Neural cell (in vitro differentiated cells): ENCODE results near the gene CELF5. TPM values are rescaled to one million over a fixed set of nuclear protein-coding genes. Genes with fewer than 3 reads are reported as not detected.

Experiments used
- H2AFZ ChIP-seq: fragments of 200-600, 300-800 bp; sonication (generic), shearing (Covaris generic); 2 replicates; pipeline ENCODE4 v1.6.0; 2014; ENCODE audit warnings: low read depth, mild to moderate bottlenecking, antibody characterized with exemption, low read length, moderate library complexity
- H3F3A ChIP-seq: fragments of 200-600 bp; shearing (Covaris generic); 2 replicates; pipeline ENCODE4 v1.6.1; 2016; ENCODE audit warnings: mild to moderate bottlenecking, moderate library complexity, mixed read lengths, antibody characterized with exemption, low read length; ENCODE audit not compliant: insufficient read depth, poor library complexity, severe bottlenecking
- H3K27ac ChIP-seq: fragments of 200-600, 300-800 bp; sonication (generic), shearing (Covaris generic); 2 replicates; pipeline ENCODE4 v1.5.1; 2014; ENCODE audit warnings: mild to moderate bottlenecking, low read length, moderate library complexity
- H3K27me3 ChIP-seq: fragments of 300-800, 200-600 bp; sonication (generic), shearing (Covaris generic); 2 replicates; pipeline ENCODE4 v1.6.0; 2014; ENCODE audit warnings: mild to moderate bottlenecking, low read depth, low read length, moderate library complexity; ENCODE audit not compliant: insufficient read depth
- H3K36me3 ChIP-seq: fragments of 300-800, 200-600 bp; sonication (generic), shearing (Covaris generic); 2 replicates; pipeline ENCODE4 v1.5.1; 2014; ENCODE audit warnings: mild to moderate bottlenecking, antibody characterized with exemption, low read length, moderate library complexity; ENCODE audit not compliant: insufficient read depth
- H3K4me2 ChIP-seq: fragments of 300-800, 200-600 bp; sonication (generic), shearing (Covaris generic); 2 replicates; pipeline ENCODE4 v1.6.0; 2014; ENCODE audit warnings: mild to moderate bottlenecking, low read length
- H3K4me3 ChIP-seq: fragments of 300-800, 200-600 bp; sonication (generic), shearing (Covaris generic); 2 replicates; pipeline ENCODE4 v1.5.1; 2014; ENCODE audit warnings: mild to moderate bottlenecking, low read length, moderate library complexity
- H3K79me2 ChIP-seq: fragments of 200-600 bp; shearing (Covaris generic); replicated peaks from 2 replicates; pipeline ENCODE4 v1.6.0; 2014; ENCODE audit warnings: mild to moderate bottlenecking, low read length, moderate library complexity; ENCODE audit not compliant: insufficient read depth
- H3K9ac ChIP-seq: fragments of 300-800, 200-600 bp; sonication (generic), shearing (Covaris generic); 2 replicates; pipeline ENCODE4 v1.6.1; 2016; ENCODE audit warnings: mild to moderate bottlenecking, low read length, mixed read lengths
- H3K9me2 ChIP-seq: fragments of 200-600 bp; shearing (Covaris generic); 2 replicates; pipeline ENCODE4 v1.6.1; 2016; ENCODE audit warnings: mild to moderate bottlenecking, low read length, mixed read lengths; ENCODE audit not compliant: insufficient read depth
- H3K9me3 ChIP-seq: fragments of 200-600, 300-800 bp; sonication (generic), shearing (Covaris generic); 2 replicates; pipeline ENCODE4 v1.6.1; 2016; ENCODE audit warnings: mild to moderate bottlenecking, mixed run types, low read length, moderate library complexity, mixed read lengths
- H4K20me1 ChIP-seq: fragments of 200-600 bp; shearing (Covaris generic); 2 replicates; pipeline ENCODE4 v1.6.1; 2016; ENCODE audit warnings: mild to moderate bottlenecking, mixed run types; ENCODE audit not compliant: insufficient read depth
- CTCF ChIP-seq: fragments of 450-650 bp; IDR thresholded peaks from 2 replicates; pipeline ENCODE4 v1.5.1; 2014; ENCODE audit warnings: antibody characterized with exemption, mild to moderate bottlenecking, moderate library complexity; ENCODE audit not compliant: poor library complexity, severe bottlenecking
- EP300 ChIP-seq: fragments of 450-650 bp; conservative IDR thresholded peaks from 2 replicates; pipeline ENCODE4 v1.6.1; 2014; ENCODE audit warnings: antibody characterized with exemption, mild to moderate bottlenecking, moderate library complexity; ENCODE audit not compliant: poor library complexity, severe bottlenecking
- EZH2 ChIP-seq: fragments of 200-600, 300-800 bp; shearing (Covaris generic), sonication (generic); IDR thresholded peaks from 2 replicates; pipeline ENCODE4 v1.6.1; 2014; ENCODE audit warnings: antibody characterized with exemption, low read length, borderline replicate concordance, mild to moderate bottlenecking; ENCODE audit not compliant: insufficient read depth, poor library complexity, severe bottlenecking
- MXI1 ChIP-seq: fragments of 450-650 bp; conservative IDR thresholded peaks from 2 replicates; pipeline ENCODE4 v1.6.1; 2014; ENCODE audit warnings: antibody characterized with exemption, mild to moderate bottlenecking; ENCODE audit not compliant: poor library complexity, severe bottlenecking
- POLR2AphosphoS5 ChIP-seq: IDR thresholded peaks from 2 replicates; pipeline ENCODE4 v1.6.1; 2012
- RAD21 ChIP-seq: fragments of 450-650 bp; conservative IDR thresholded peaks from 2 replicates; pipeline ENCODE4 v1.6.1; 2014; ENCODE audit warnings: antibody characterized with exemption, mild to moderate bottlenecking, moderate library complexity
- REST ChIP-seq: IDR thresholded peaks from 2 replicates; pipeline ENCODE4 v1.6.1; 2012; ENCODE audit warnings: borderline replicate concordance
- SMC3 ChIP-seq: fragments of 450-650 bp; conservative IDR thresholded peaks from 2 replicates; pipeline ENCODE4 v1.6.1; 2014; ENCODE audit warnings: antibody characterized with exemption, mild to moderate bottlenecking, moderate library complexity; ENCODE audit not compliant: poor library complexity
- TAF1 ChIP-seq: IDR thresholded peaks from 2 replicates; pipeline ENCODE4 v1.6.1; 2012; ENCODE audit warnings: low read depth
- polyA plus RNA-seq: library from polyadenylated mRNA; depleted of rRNA; stranded (reverse); fragments of >200 nt; gene quantifications from 2 replicates; pipeline ENCODE4 v1.2.3, GENCODE V29; 2014

CELF5 gene
- polyA plus RNA-seq, 1 donor from 2014 or later: 130 TPM

DNA sequence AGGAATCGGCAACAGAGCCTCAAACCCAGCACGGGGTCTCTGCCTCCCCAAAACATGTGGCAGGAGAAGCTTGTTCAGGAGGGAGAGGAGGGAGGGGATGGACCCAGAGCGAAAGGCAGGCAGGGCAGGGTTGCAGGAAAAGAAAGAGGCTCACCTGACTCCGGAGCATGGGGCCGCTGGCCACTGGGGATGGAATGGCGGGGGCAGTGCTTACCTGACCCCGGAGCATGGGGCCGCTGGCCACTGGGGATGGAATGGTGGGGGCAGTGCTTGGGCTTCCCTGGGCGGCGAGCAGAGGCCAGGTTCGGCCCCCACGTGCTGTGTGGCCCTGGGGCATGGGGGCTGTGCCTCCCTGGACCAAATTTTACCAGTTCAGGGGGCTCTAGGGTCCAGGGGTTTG is 13.3 kb upstream of the CELF5 start:
- Histone ChIP-seq H4K20me1 (no peaks in the 10 kb centered on the region), H3F3A (no peaks in the 10 kb centered on the region)

DNA sequence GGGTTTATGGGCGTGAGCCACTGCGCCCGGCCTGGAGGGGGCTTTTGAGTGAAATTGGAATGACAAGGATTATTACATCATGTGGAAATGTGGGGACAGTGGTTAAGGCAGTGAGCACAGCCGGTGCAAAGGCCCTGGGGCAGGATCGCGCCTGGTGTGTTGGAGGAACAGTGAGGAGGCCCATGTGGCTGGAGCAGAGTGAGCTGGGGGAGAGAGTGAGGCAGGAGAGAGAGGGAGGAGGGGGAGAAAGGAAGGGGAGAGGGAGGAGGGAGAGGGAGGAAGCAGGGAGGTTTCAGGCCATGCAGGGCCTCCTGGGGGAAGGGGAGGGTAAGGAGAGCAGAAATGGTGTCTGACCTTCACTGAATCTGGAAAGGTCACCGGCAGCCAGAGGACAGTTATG is 11.3 kb upstream of the CELF5 start:
- Histone ChIP-seq H3K36me3 (no peaks in the 10 kb centered on the region), H4K20me1 (no peaks in the 10 kb centered on the region), H3K79me2 (no peaks in the 10 kb centered on the region)
- TF ChIP-seq SMC3: no peak
- TF ChIP-seq POLR2AphosphoS5: no peak
- no peak for TF ChIP-seq REST
- no peak for TF ChIP-seq MXI1
- no peak for TF ChIP-seq TAF1
- no peak for TF ChIP-seq RAD21
- no peak for TF ChIP-seq CTCF

More for the DNA sequence above, 13.3 kb upstream of the CELF5 start:
- no peaks in the 10 kb centered on the region for H3K9me2 ChIP-seq
- H3K4me3 ChIP-seq: no peak overlapping the region
- no peaks in the 10 kb centered on the region for H3K79me2 ChIP-seq
- H3K36me3 ChIP-seq: no peaks in the 10 kb centered on the region
- no peak overlapping the region for H3K4me2 ChIP-seq
- no peak for TF ChIP-seq REST
- TF ChIP-seq EP300: no peak
- TF ChIP-seq EZH2: no peak
- no peak for TF ChIP-seq CTCF
- TF ChIP-seq MXI1: no peak
- TF ChIP-seq RAD21: no peak
- no peak for TF ChIP-seq SMC3
- no peak for TF ChIP-seq POLR2AphosphoS5
- no peak for TF ChIP-seq TAF1
- no peaks in the 10 kb centered on the region for H3K9me3 ChIP-seq
- H3K9ac ChIP-seq: no peak overlapping the region
- no peak overlapping the region for H3K27ac ChIP-seq
- H3K27me3 ChIP-seq: no peaks in the 10 kb centered on the region
- no peak overlapping the region for H2AFZ ChIP-seq

More for the DNA sequence above, 11.3 kb upstream of the CELF5 start:
- Histone ChIP-seq H3K27me3 (no peaks in the 10 kb centered on the region), H3F3A (no peaks in the 10 kb centered on the region), H3K4me2 (no peak overlapping the region), H2AFZ (no peak overlapping the region), H3K4me3 (no peak overlapping the region), H3K9me3 (no peaks in the 10 kb centered on the region), H3K9me2 (no peaks in the 10 kb centered on the region), H3K9ac (no peak overlapping the region), H3K27ac (no peak overlapping the region)
